HFFc6 (cell line): ENCODE data around the gene KCNMA1. TPM values are rescaled to one million over a fixed set of nuclear protein-coding genes. Genes with fewer than 3 reads are reported as not detected.

ENCODE experiments used
- DNase-seq: peaks from one replicate; pipeline ENCODE4 v3.0.0-alpha.2; 2018
- H3K27ac Mint-ChIP-seq: 2 replicates; pipeline ENCODE4 v1.8.0; 2020; ENCODE audit warnings: mild to moderate bottlenecking, mixed read lengths
- H3K27me3 Mint-ChIP-seq: 2 replicates; pipeline ENCODE4 v1.8.0; 2021; ENCODE audit warnings: mild to moderate bottlenecking, moderate library complexity, mixed read lengths; ENCODE audit not compliant: insufficient read depth
- H3K36me3 Mint-ChIP-seq: 2 replicates; pipeline ENCODE4 v1.8.0; 2021; ENCODE audit warnings: low read depth, mixed read lengths
- H3K4me1 Mint-ChIP-seq: 2 replicates; pipeline ENCODE4 v1.8.0; 2020; ENCODE audit warnings: low read depth, mixed read lengths
- H3K4me3 Mint-ChIP-seq: 2 replicates; pipeline ENCODE4 v1.8.0; 2020; ENCODE audit warnings: mild to moderate bottlenecking, moderate library complexity, mixed read lengths
- H3K9me3 Mint-ChIP-seq: 2 replicates; pipeline ENCODE4 v1.8.0; 2020; ENCODE audit warnings: mild to moderate bottlenecking, mixed read lengths
- total RNA-seq, 6 experiments: library from RNA; stranded (reverse); fragmentation: NEBNext Ultra II Directional; extraction: Animal tissue kit (Norgen Biotek cat#: 25700); gene quantifications; 2 replicates in 1 of 6; 3 replicates in 5 of 6; pipeline ENCODE4 v1.2.3, GENCODE V29; 2021
- TF ChIP-seq, protein P1 (sequence below): fragments of 200-600 bp; sonication (generic); IDR thresholded peaks from 2 replicates; pipeline ENCODE4 v1.5.0; 2021; ENCODE audit warnings: antibody characterized with exemption, mild to moderate bottlenecking

Gene KCNMA1
- total RNA-seq, 6 experiments from 2014 or later = 87.1 to 191 (median 93.5) TPM

- Mint-ChIP-seq H3K9me3 (peaks cover 4% of the 10 kb centered on the region; the same call in 1 of the 2 replicates), H3K36me3 (peaks cover 13% of the 10 kb centered on the region), H3K4me1 (peaks cover 30% of the 10 kb centered on the region), H3K27ac (no peak overlapping the region; the same call in 1 of the 2 replicates), H3K27me3 (no peaks in the 10 kb centered on the region; the same call in 1 of the 2 replicates), H3K4me3 (no peak overlapping the region)
- TF ChIP-seq, protein P1, sequence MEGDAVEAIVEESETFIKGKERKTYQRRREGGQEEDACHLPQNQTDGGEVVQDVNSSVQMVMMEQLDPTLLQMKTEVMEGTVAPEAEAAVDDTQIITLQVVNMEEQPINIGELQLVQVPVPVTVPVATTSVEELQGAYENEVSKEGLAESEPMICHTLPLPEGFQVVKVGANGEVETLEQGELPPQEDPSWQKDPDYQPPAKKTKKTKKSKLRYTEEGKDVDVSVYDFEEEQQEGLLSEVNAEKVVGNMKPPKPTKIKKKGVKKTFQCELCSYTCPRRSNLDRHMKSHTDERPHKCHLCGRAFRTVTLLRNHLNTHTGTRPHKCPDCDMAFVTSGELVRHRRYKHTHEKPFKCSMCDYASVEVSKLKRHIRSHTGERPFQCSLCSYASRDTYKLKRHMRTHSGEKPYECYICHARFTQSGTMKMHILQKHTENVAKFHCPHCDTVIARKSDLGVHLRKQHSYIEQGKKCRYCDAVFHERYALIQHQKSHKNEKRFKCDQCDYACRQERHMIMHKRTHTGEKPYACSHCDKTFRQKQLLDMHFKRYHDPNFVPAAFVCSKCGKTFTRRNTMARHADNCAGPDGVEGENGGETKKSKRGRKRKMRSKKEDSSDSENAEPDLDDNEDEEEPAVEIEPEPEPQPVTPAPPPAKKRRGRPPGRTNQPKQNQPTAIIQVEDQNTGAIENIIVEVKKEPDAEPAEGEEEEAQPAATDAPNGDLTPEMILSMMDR = no peak
- DNase-seq = peak; percentile 17
Observed at GRCh38 chr10:77043420-77043763, 594.2 kb downstream of the KCNMA1 start.

GRCh38 chr10:77042706-77043419 is 594.7 kb downstream of the KCNMA1 start:
- Mint-ChIP-seq H3K4me1 (peaks cover 30% of the 10 kb centered on the region), H3K36me3 (peaks cover 13% of the 10 kb centered on the region), H3K27me3 (no peaks in the 10 kb centered on the region; the same call in 1 of the 2 replicates), H3K4me3 (no peak overlapping the region), H3K27ac (no peak overlapping the region; the same call in 1 of the 2 replicates), H3K9me3 (peaks cover 4% of the 10 kb centered on the region; the same call in 1 of the 2 replicates)
- TF ChIP-seq, protein P1 = no peak
- DNase-seq = no peak

DNA sequence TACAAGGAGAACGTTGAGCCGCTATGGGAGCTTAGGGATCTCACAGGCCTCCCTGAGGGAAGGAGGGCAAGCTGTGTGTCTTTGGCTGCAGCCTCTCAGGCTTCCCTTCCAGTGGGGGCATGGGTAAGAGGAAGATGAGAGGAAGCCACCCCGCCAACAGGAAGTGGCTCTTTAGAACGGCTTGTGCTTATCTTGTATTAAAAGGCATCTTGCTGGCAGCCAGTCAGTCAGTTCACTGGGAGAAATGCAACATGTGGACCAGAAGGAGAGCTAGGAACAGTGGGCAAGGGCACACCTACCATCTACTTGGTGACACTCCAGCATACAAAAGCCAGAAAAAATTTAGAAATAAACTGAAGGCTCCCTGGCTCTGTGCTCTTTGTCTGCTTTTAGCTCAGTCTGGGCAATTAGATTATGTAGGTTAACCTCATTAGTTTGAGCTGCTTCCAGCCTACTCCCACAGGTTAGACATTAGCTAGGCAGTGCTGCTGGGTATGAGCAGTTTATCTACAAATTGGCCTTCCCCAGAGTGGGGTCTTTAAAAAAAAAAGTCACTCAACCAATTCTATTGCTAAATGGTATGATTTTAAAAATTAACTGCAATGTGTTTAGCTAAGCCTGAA is 595.9 kb downstream of the KCNMA1 start:
- no peak overlapping the region for H3K27ac Mint-ChIP-seq
- no peak overlapping the region for H3K4me3 Mint-ChIP-seq
- peaks cover 30% of the 10 kb centered on the region for H3K4me1 Mint-ChIP-seq
- TF ChIP-seq, protein P1 = no peak
- peaks cover 13% of the 10 kb centered on the region for H3K36me3 Mint-ChIP-seq
- H3K27me3 Mint-ChIP-seq = no peaks in the 10 kb centered on the region; the same call in 1 of the 2 replicates
- no peak for DNase-seq
- peaks cover 4% of the 10 kb centered on the region; the same call in 1 of the 2 replicates for H3K9me3 Mint-ChIP-seq

GRCh38 chr10:77038407-77038806 is 599.2 kb downstream of the KCNMA1 start:
- H3K27me3 Mint-ChIP-seq = no peaks in the 10 kb centered on the region; the same call in 1 of the 2 replicates
- TF ChIP-seq, protein P1 = no peak
- no peak overlapping the region for H3K4me3 Mint-ChIP-seq
- peaks cover 8% of the 10 kb centered on the region for H3K36me3 Mint-ChIP-seq
- H3K27ac Mint-ChIP-seq = no peak overlapping the region
- no peak for DNase-seq
- peaks cover under 1% of the 10 kb centered on the region; the same call in 1 of the 2 replicates for H3K9me3 Mint-ChIP-seq
- H3K4me1 Mint-ChIP-seq = peaks cover 6% of the 10 kb centered on the region

- TF ChIP-seq, protein P1 = no peak
- peaks cover 8% of the 10 kb centered on the region for H3K36me3 Mint-ChIP-seq
- H3K4me1 Mint-ChIP-seq = peaks cover under 1% of the 10 kb centered on the region; the same call in 1 of the 2 replicates
- no peak overlapping the region for H3K4me3 Mint-ChIP-seq
- no peak overlapping the region for H3K27ac Mint-ChIP-seq
- H3K27me3 Mint-ChIP-seq = no peaks in the 10 kb centered on the region; the same call in 1 of the 2 replicates
- no peaks in the 10 kb centered on the region for H3K9me3 Mint-ChIP-seq
- no peak for DNase-seq
Observed at GRCh38 chr10:77037735-77038403, 599.7 kb downstream of the KCNMA1 start.
